Esophagus muscularis mucosa (tissue), 4 donors: ENCODE measurements around the gene RASA4. TPM values are rescaled to one million over a fixed set of nuclear protein-coding genes. Genes with fewer than 3 reads are reported as not detected.
"Not testable (repeated sequence)": the region's sequence is repeated elsewhere in the genome, so short reads cannot be mapped to it uniquely, and the experiment has no call there.

ENCODE experiments used
- DNase-seq: peaks from one replicate; pipeline ENCODE4 v3.0.0-alpha.2; 2017; ENCODE audit errors: extremely low spot score
- H3K27ac ChIP-seq, 4 donors: fragments of 200-600 bp; sonication (generic); replicated peaks in 1 of 4; 1 replicate in 3 of 4; 2 replicates in 1 of 4; pipeline ENCODE4 v1.5.1; 2016 to 2019; ENCODE audit warnings: mild to moderate bottlenecking in 1 of 4
- H3K27me3 ChIP-seq, 4 donors: fragments of 200-600 bp; sonication (generic); one replicate each; pipeline versions ENCODE4 v1.5.1 to v1.6.0; 2016 to 2019
- H3K36me3 ChIP-seq, 4 donors: fragments of 200-600 bp; sonication (generic); one replicate each; pipeline ENCODE4 v1.5.1; 2016 to 2019
- H3K4me1 ChIP-seq, 4 donors: fragments of 200-600 bp; sonication (generic); one replicate each; pipeline ENCODE4 v1.5.1; 2016 to 2019
- H3K4me3 ChIP-seq, 4 donors: fragments of 200-600 bp; sonication (generic); 1 replicate in 2 of 4; 2 replicates in 2 of 4; pipeline ENCODE4 v1.5.1; 2016 to 2019; ENCODE audit warnings: mild to moderate bottlenecking in 4 of 4, moderate library complexity in 1 of 4
- H3K9me3 ChIP-seq, 4 donors: fragments of 200-600 bp; sonication (generic); 1 replicate in 3 of 4; 2 replicates in 1 of 4; pipeline ENCODE4 v1.5.1; 2016 to 2019
- WGBS: methylation state at CpG from one replicate; pipeline ENCODE4 v1.1.5; 2018; 5-methylcytosine and 5-hydroxymethylcytosine counted together
- intact Hi-C: fragments of 100-400 bp; cut with DNase I; formaldehyde crosslinking; loops from one replicate; pipeline ENCODE4 v1.15.1; 2023
- small RNA-seq, 3 donors: library from RNA; depleted of rRNA; stranded (forward); fragments of <200 nt; gene quantifications; one replicate each; pipeline ENCODE3, GENCODE V24; 2016
- total RNA-seq, 4 donors: library from RNA; depleted of rRNA; stranded (reverse); fragments of >200 nt; gene quantifications; one replicate each; pipeline versions ENCODE4 v1.1.0 to v1.2.1, GENCODE V29; 2016

RASA4 gene
- total RNA-seq, 4 donors from 2014 or later = 32.0 to 73.9 (median 39.7) TPM

DNA sequence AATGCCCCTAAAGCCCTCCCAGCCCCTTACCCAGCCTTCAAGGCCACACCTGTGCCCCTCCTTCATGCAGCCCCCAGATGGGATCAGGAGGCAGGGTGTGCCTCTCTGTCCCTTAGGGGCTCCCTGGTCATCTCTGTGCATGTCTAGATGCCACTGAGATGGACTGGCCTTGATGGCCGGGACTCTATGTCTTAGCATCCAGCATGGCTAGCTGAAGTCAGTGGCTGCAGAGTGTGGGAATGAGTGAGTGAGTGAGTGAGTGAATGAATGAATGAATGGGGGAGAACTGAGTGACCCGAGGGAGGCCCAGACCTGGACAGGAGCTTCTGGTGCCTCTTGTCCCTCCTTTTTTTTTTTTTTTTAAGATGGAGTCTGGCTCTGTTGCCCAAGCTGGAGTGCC is 84.4 kb downstream of the RASA4 start:
- H3K9me3 ChIP-seq, H3K36me3 ChIP-seq, H3K27me3 ChIP-seq, H3K27ac ChIP-seq, intact Hi-C loops, DNase-seq, H3K4me3 ChIP-seq, H3K4me1 ChIP-seq: not testable (repeated sequence)
- WGBS = 96% methylated on average over 2 of the region's 2 CpGs

DNA sequence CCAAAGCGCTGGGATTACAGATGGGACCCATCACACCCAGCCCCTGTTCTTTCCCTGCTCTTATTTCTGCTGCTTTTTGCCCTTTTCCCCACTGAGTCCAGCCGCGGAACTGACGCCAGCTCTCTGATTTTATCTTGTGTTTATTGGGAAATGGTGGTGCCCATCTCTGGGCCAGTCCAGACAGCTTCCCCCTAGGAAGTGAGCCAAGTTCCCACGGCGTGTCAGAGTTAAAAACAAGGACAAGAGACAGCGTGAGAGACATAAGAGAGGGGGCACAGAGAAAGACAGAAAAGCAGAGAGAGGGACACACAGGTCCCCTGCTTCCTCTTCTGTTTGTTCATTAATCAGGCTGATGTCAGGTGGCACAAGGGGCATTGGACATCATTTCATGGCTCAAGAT is 85.0 kb downstream of the RASA4 start:
- H3K27ac ChIP-seq, intact Hi-C loops, H3K36me3 ChIP-seq, H3K9me3 ChIP-seq, H3K4me3 ChIP-seq, H3K27me3 ChIP-seq, DNase-seq, H3K4me1 ChIP-seq: not testable (repeated sequence)
- no CpG with 5 or more reads among the region's 7 CpGs for WGBS

- H3K4me3 ChIP-seq, H3K36me3 ChIP-seq, H3K4me1 ChIP-seq, H3K9me3 ChIP-seq, H3K27me3 ChIP-seq, H3K27ac ChIP-seq, intact Hi-C loops, DNase-seq: not testable (repeated sequence)
- 94% methylated on average over 3 of the region's 13 CpGs for WGBS
Observed at GRCh38 chr7:102527822-102528793, 88.4 kb downstream of the RASA4 start.

GRCh38 chr7:102527182-102527581 is 89.4 kb downstream of the RASA4 start:
- H3K36me3 ChIP-seq, H3K9me3 ChIP-seq, H3K4me1 ChIP-seq, H3K4me3 ChIP-seq, H3K27ac ChIP-seq, DNase-seq, intact Hi-C loops, H3K27me3 ChIP-seq: not testable (repeated sequence)
- no CpG with 5 or more reads among the region's 8 CpGs for WGBS

GRCh38 chr7:102524803-102525202 is 91.8 kb downstream of the RASA4 start:
- H3K27me3 ChIP-seq, H3K9me3 ChIP-seq, DNase-seq, H3K27ac ChIP-seq, H3K4me3 ChIP-seq, H3K36me3 ChIP-seq, intact Hi-C loops, H3K4me1 ChIP-seq: not testable (repeated sequence)
- no CpG with 5 or more reads among the region's 2 CpGs for WGBS

Small RNAs within 50 kb of the gene (small RNA-seq; reads per million reads assigned to genes)
- gene UPK3BL1 = 0 reads per million in 3 donors

Other genes with a start within 250 kb of the RASA4 start
- 10 to 100 TPM; 14.7 to 21.6 (median 19.2) TPM for gene PRKRIP1, start 220.4 kb downstream of the RASA4 start, total RNA-seq
- 10 to 100 TPM in 3 of 4 donors, 1 to 10 TPM in 1; 6.2 to 16.0 (median 12.3) TPM for gene ORAI2, start 183.2 kb downstream of the RASA4 start, total RNA-seq
- gene ALKBH4, start 151.9 kb downstream of the RASA4 start, total RNA-seq = 10 to 100 TPM in 3 of 4 donors, 1 to 10 TPM in 1; 8.3 to 19.4 (median 16.0) TPM
- 10 to 100 TPM in 3 of 4 donors, 1 to 10 TPM in 1; 10.0 to 32.7 (median 17.0) TPM for gene LRWD1, start 151.8 kb downstream of the RASA4 start, total RNA-seq
- gene POLR2J, start 137.8 kb downstream of the RASA4 start, total RNA-seq = 10 to 100 TPM; 20.7 to 31.1 (median 25.8) TPM
- 10 to 100 TPM in 3 of 4 donors, 1 to 10 TPM in 1; 4.2 to 39.2 (median 18.5) TPM for gene RASA4B, start 99.0 kb downstream of the RASA4 start, total RNA-seq
- 1 to 10 TPM; 1.2 to 7.1 (median 2.0) TPM for gene UPK3BL2, start 73.1 kb downstream of the RASA4 start, total RNA-seq
- gene SPDYE2, start 65.5 kb downstream of the RASA4 start, total RNA-seq = not detected
- gene POLR2J3, start 44.2 kb downstream of the RASA4 start, total RNA-seq = 10 to 100 TPM in 2 of 4 donors, 1 to 10 TPM in 2; 6.3 to 15.6 (median 11.0) TPM
- 10 to 100 TPM; 15.9 to 36.4 (median 18.6) TPM for gene UPK3BL1, start 26.0 kb upstream of the RASA4 start, total RNA-seq
- gene SPDYE2B, start 33.6 kb upstream of the RASA4 start, total RNA-seq = not detected
- 1 to 10 TPM in 3 of 4 donors, under 1 TPM in 1; 0.45 to 3.7 (median 1.9) TPM for gene POLR2J2, start 54.9 kb upstream of the RASA4 start, total RNA-seq
- 10 to 100 TPM in 3 of 4 donors, 1 to 10 TPM in 1; 8.3 to 19.5 (median 11.9) TPM for gene FAM185A, start 132.2 kb upstream of the RASA4 start, total RNA-seq